Sciatic nerve (tissue), 2 donors: ENCODE measurements around the gene CD80. TPM values are rescaled to one million over a fixed set of nuclear protein-coding genes. Genes with fewer than 3 reads are reported as not detected.
"Not testable (repeated sequence)": the region's sequence is repeated elsewhere in the genome, so short reads cannot be mapped to it uniquely, and the experiment has no call there.

Experiments
- ATAC-seq: fragments of 200-7000 bp; cut with Tn5 transposase; one replicate; pipeline ENCODE4 v1.9.1; 2020; ENCODE audit warnings: mild to moderate bottlenecking, moderate library complexity
- DNase-seq: peaks from one replicate; pipeline ENCODE4 v3.0.0-alpha.2; 2020; ENCODE audit warnings: low spot score
- intact Hi-C: fragments of 100-400 bp; cut with DNase I; formaldehyde crosslinking; loops from one replicate; pipeline ENCODE4 v1.14.2; 2022
- total RNA-seq: library from RNA; stranded (reverse); fragmentation: NEBNext Ultra II Directional; extraction: Animal tissue kit (Norgen Biotek cat#: 25700); gene quantifications from one replicate; pipeline ENCODE4 v1.2.1, GENCODE V29; 2021
- donor health status: DM: no; HTN: no; CAD: no.
- donor health status: DM: no; HTN: no; CAD: no.

Gene CD80
- total RNA-seq, 1 donor from 2014 or later: 1.6 TPM

GRCh38 chr3:119585856-119586570 is 26.6 kb upstream of the CD80 start:
- DNase-seq: no peak
- intact Hi-C loops: no loop called here
- no peak for ATAC-seq

DNA sequence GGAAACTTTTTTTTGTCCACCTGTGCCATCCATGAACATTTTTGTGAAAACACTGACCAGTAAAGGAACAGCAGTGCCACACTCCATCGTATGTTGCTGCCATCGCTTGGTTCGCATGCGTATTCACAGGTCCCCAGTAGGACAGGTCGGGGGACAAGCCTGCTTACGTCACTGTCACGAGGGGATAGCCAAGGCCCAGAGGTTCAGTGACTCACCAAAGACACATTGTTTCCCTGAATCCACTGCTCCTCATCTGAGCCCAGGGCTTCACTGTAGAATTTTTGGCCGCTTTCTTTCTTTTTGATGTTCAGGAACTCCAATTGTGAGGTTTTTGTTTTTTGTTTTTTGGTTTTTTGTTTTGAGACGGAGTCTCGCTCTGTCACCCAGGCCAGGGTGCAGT is 25.8 kb upstream of the CD80 start:
- DNase-seq (no peak), ATAC-seq (no peak)
- intact Hi-C loops: no loop called here

DNA sequence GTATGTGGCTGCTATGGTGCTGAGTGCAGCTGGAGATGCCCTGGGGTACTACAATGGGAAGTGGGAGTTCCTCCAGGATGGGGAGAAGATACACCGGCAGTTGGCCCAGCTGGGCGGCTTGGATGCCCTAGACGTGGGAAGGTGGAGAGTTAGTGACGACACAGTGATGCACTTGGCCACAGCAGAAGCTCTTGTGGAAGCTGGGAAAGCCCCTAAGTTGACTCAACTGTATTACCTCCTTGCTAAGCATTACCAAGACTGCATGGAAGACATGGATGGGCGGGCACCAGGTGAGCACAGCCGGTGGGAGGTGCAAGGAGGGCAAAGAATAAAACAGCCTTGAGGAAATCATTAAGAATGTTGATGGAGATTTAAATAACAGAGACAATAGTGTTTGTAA is 22.8 kb upstream of the CD80 start:
- DNase-seq (no peak), ATAC-seq (no peak)
- intact Hi-C loops: no loop called here

DNA sequence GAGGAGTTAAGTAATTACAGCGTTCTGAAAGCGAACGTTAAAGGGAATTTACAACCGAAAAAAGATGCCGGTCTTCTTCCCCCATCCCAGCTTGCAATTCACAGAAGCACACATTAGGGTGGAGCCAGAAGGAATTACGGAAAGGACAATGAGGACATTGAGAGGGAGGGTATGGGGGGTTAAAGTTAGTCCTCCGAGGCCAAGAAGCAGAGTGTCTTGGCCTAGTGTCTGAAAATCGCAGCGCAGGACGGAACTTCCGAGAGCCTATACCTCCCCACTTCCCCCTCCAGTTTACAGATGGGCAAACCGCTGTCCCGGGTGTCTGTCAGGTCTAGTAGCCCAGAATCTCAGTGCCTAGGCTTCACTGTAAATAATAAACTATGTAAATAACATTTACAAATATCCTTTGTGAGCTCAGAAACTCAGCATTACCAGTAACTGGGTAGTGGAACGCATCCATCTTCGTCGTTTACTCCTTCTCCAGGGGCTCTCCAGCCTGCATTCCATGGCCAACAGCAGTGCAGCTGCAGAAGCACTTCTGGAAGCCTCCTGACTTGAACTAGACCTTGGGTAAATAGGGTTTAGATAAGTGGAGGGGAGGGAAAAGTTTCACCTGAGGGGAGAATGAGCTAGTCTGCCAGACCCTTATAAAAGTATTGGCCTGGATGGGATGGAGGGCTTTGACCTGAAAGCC is 20.8 kb upstream of the CD80 start:
- intact Hi-C loops: no loop called here
- DNase-seq: peak; percentile 67
- peak; percentile 83 for ATAC-seq

DNA sequence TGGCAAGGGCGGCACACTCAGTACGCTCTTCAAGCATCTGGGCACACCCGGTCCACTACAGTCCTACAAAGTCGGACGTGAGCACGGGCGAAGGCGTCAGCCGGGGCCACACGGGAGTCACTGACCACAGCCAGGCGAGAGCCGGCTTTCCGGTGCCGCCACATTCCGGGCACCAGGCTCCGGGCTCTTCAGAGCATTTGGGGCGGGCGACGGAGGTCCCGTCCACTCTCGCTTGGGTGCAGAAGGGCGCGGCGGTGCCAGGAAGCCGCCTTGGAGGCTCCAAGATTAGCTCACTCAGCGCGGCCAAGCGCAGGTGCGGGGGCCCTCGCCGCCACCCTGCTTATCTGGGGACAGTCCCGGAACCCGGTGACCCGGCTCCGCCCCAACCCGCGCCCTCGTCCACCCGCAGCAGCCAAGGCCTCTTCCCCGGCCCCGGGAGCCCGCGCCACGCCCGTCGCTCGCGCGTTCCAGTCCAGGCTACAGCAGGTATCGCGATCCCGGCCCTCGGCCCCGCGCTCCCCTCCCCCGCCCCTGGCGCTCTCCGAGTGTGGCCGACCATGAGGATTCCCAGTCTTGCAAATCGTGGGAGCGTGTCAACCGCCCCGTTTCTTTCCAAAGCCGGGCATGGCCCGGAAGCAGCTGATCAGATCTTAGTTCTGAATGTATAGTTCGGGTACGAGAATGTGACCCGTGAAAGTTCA is 20.1 kb upstream of the CD80 start, which contains the start of gene ADPRH:
ADPRH (plus strand) TSS at position 127 of the 701 bp plus-strand sequence. CDS start 2,678 bp downstream, outside the sequence.
- intact Hi-C loops: no loop called here

GRCh38 chr3:119575507-119575906 is 16.1 kb upstream of the CD80 start:
- intact Hi-C loops: no loop called here
- DNase-seq: no peak

More for the DNA sequence above, 20.1 kb upstream of the CD80 start, which contains the start of gene ADPRH:
- peak; percentile 97 for ATAC-seq
- DNase-seq: peak; percentile 84

GRCh38 chr3:119571688-119572087 is 12.3 kb upstream of the CD80 start:
- intact Hi-C loops: no loop called here
- DNase-seq (no peak), ATAC-seq (no peak)

More at GRCh38 chr3:119575507-119575906, 16.1 kb upstream of the CD80 start:
- no peak for ATAC-seq

GRCh38 chr3:119571230-119571629 is 11.8 kb upstream of the CD80 start:
- ATAC-seq (no peak), DNase-seq (no peak)
- intact Hi-C loops: no loop called here

- intact Hi-C loops: no loop called here
- ATAC-seq (peak; percentile 90), DNase-seq (no peak)
Observed at GRCh38 chr3:119570229-119570628, 10.8 kb upstream of the CD80 start.

DNA sequence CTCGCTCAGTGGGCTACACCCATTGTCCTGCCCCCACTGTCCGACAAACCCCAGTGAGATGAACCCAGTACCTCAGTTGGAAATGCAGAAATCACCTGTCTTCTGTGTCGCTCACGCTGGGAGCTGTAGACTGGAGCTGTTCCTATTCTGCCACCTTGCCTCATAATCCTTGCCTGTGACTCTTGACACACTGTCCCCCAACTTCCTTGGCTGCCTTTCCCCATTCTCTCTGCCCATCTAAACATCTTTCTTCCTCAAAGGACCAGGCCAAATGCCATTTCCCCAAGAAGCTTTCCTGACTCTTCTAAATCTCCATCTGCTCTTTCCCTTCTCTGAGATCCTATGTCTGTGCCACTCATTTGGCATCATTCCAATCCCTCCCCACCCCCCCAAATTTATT is 9.7 kb upstream of the CD80 start:
- intact Hi-C loops: no loop called here
- DNase-seq (no peak), ATAC-seq (no peak)

DNA sequence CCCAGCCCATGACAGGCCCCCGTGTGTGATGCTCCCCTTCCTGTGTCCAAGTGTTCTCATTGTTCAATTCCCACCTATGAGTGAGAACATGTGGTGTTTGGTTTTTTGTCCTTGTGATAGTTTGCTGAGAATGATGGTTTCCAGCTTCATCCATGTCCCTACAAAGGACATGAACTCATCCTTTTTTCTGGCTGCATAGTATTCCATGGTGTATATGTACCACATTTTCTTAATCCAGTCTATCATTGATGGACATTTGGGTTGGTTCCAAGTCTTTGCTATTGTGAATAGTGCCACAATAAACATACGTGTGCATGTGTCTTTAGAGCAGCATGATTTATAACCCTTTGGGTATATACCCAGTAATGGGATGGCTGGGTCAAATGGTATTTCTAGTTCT is 3.9 kb upstream of the CD80 start:
- intact Hi-C loops, ATAC-seq, DNase-seq: not testable (repeated sequence)

GRCh38 chr3:119562307-119562961 is 3.0 kb upstream of the CD80 start:
- intact Hi-C loops: no loop called here
- ATAC-seq (no peak), DNase-seq (no peak)

- DNase-seq (no peak), ATAC-seq (no peak)
- intact Hi-C loops: no loop called here
Observed at GRCh38 chr3:119560160-119560559, 746 bp upstream of the CD80 start.

- DNase-seq (no peak), ATAC-seq (no peak)
- intact Hi-C loops: no loop called here
Observed at GRCh38 chr3:119558626-119559317, 642 bp downstream of the CD80 start.

GRCh38 chr3:119557877-119558269 is 1.5 kb downstream of the CD80 start:
- DNase-seq (no peak), ATAC-seq (no peak)
- intact Hi-C loops: no loop called here

DNA sequence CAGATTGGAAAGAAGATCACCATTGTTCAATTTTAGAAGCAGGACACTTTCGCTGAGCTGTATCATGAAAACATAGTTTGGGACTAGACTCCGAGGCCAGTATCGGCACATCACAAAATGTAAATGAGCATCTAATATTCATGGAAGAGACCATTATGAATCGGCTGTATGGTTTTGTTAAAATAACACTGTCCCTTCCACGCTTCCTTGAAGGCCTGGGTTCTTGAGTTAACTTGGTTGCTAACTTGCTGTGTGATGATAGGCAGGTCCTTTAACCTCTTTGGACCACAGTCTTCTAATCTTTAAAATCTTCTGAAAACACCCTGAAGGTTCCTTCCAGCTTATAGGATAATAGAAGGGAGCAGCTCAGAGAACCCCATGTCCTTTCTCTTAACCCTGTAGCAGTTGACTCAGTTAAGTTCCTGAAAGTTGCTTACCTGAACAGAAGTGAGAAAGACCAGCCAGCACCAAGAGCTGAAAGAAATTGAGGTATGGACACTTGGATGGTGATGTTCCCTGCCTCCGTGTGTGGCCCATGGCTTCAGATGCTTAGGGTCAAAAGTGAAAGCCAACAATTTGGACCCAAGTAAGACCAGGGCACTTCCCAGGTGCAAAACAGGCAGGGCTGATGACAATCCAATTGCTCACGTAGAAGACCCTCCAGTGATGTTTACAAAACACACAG is 2.1 kb downstream of the CD80 start:
- ATAC-seq: no peak
- intact Hi-C loops: no loop called here
- DNase-seq: no peak

DNA sequence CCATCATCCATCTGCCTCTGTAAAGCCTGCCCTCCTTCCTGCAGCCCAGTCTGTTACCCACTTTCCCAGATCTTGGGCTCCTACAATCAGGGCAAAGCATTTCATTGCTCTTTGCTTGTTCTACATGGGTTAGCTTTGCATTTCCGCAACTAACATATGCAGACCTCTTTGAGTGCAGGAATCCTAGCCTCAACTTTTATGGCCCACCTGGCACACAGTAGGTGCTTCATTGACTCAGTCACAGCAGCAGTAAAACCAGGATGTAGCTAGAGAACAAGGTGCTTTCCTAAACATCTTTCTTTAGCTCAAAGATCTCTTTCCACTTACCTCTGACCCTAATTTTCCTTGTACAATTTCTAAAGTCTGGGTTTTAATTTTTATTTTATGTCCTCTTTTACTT is 3.5 kb downstream of the CD80 start:
- intact Hi-C loops: no loop called here
- no peak for DNase-seq
- ATAC-seq: no peak

- peak; percentile 72 for ATAC-seq
- no peak for DNase-seq
- intact Hi-C loops: no loop called here
Observed at GRCh38 chr3:119555309-119555735, 4.1 kb downstream of the CD80 start.
